SK-N-SH (cell line): ENCODE results near the gene SSX2IP.

Experiments
- EP300 ChIP-seq, 2 experiments: IDR thresholded peaks; 2 replicates each; pipeline versions ENCODE4 v1.4.0 to v1.6.1; 2012; ENCODE audit warnings: borderline replicate concordance in 1 of 2, low read depth in 1 of 2, low read length in 1 of 2
- JUND ChIP-seq: IDR thresholded peaks from 2 replicates; pipeline ENCODE4 v1.4.0; 2012
- TF ChIP-seq, protein P1 (sequence below): IDR thresholded peaks from 2 replicates; pipeline ENCODE4 v1.4.0; 2012; ENCODE audit warnings: low read depth, borderline replicate concordance
- TF ChIP-seq, protein P2 (sequence below): fragments of 200-600 bp; sonication (generic); IDR thresholded peaks from 2 replicates; pipeline ENCODE4 v1.6.1; 2017; ENCODE audit warnings: antibody characterized with exemption, mild to moderate bottlenecking, moderate library complexity
- TF ChIP-seq, protein P3 (sequence below): IDR thresholded peaks from 2 replicates; pipeline ENCODE4 v1.6.1; 2012; ENCODE audit warnings: mild to moderate bottlenecking, low read depth, low read length, moderate library complexity
- TF ChIP-seq, protein P4 (sequence below): fragments of 150-350 bp; IDR thresholded peaks from 2 replicates; pipeline ENCODE4 v1.6.1; 2017; ENCODE audit warnings: antibody characterized with exemption, low read length, low read depth, borderline replicate concordance

DNA sequence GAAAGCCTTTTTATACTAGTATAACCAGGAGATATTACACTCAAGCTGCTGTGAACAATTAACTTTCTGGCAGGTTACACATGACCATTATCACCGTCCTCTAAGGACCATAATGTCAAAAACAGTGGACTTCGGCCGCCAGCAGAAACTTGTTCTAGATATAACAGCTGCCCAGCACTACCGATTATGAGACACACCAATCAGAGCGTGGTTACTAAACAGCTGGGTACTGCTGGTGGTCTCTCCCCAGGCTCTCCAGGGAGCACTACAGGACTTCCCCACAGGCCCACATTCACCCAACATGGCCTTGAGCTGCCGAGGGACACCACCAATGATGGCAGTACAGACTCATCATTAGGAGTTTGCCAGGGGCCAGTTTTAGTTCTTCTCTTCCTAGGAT, 58.1 kb downstream of the SSX2IP start:
- TF ChIP-seq EP300 (IDR thresholded peaks at IDR 0.05; ENCODE audit: borderline replicate concordance in 1 of 2, low read depth in 1 of 2, low read length in 1 of 2): no peak
- TF ChIP-seq, protein P1, sequence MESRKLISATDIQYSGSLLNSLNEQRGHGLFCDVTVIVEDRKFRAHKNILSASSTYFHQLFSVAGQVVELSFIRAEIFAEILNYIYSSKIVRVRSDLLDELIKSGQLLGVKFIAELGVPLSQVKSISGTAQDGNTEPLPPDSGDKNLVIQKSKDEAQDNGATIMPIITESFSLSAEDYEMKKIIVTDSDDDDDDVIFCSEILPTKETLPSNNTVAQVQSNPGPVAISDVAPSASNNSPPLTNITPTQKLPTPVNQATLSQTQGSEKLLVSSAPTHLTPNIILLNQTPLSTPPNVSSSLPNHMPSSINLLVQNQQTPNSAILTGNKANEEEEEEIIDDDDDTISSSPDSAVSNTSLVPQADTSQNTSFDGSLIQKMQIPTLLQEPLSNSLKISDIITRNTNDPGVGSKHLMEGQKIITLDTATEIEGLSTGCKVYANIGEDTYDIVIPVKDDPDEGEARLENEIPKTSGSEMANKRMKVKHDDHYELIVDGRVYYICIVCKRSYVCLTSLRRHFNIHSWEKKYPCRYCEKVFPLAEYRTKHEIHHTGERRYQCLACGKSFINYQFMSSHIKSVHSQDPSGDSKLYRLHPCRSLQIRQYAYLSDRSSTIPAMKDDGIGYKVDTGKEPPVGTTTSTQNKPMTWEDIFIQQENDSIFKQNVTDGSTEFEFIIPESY: no peak
- no peak for TF ChIP-seq JUND
- TF ChIP-seq, protein P2, sequence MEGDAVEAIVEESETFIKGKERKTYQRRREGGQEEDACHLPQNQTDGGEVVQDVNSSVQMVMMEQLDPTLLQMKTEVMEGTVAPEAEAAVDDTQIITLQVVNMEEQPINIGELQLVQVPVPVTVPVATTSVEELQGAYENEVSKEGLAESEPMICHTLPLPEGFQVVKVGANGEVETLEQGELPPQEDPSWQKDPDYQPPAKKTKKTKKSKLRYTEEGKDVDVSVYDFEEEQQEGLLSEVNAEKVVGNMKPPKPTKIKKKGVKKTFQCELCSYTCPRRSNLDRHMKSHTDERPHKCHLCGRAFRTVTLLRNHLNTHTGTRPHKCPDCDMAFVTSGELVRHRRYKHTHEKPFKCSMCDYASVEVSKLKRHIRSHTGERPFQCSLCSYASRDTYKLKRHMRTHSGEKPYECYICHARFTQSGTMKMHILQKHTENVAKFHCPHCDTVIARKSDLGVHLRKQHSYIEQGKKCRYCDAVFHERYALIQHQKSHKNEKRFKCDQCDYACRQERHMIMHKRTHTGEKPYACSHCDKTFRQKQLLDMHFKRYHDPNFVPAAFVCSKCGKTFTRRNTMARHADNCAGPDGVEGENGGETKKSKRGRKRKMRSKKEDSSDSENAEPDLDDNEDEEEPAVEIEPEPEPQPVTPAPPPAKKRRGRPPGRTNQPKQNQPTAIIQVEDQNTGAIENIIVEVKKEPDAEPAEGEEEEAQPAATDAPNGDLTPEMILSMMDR: no peak
- TF ChIP-seq, protein P3, sequence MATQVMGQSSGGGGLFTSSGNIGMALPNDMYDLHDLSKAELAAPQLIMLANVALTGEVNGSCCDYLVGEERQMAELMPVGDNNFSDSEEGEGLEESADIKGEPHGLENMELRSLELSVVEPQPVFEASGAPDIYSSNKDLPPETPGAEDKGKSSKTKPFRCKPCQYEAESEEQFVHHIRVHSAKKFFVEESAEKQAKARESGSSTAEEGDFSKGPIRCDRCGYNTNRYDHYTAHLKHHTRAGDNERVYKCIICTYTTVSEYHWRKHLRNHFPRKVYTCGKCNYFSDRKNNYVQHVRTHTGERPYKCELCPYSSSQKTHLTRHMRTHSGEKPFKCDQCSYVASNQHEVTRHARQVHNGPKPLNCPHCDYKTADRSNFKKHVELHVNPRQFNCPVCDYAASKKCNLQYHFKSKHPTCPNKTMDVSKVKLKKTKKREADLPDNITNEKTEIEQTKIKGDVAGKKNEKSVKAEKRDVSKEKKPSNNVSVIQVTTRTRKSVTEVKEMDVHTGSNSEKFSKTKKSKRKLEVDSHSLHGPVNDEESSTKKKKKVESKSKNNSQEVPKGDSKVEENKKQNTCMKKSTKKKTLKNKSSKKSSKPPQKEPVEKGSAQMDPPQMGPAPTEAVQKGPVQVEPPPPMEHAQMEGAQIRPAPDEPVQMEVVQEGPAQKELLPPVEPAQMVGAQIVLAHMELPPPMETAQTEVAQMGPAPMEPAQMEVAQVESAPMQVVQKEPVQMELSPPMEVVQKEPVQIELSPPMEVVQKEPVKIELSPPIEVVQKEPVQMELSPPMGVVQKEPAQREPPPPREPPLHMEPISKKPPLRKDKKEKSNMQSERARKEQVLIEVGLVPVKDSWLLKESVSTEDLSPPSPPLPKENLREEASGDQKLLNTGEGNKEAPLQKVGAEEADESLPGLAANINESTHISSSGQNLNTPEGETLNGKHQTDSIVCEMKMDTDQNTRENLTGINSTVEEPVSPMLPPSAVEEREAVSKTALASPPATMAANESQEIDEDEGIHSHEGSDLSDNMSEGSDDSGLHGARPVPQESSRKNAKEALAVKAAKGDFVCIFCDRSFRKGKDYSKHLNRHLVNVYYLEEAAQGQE: no peak
- TF ChIP-seq, protein P4, sequence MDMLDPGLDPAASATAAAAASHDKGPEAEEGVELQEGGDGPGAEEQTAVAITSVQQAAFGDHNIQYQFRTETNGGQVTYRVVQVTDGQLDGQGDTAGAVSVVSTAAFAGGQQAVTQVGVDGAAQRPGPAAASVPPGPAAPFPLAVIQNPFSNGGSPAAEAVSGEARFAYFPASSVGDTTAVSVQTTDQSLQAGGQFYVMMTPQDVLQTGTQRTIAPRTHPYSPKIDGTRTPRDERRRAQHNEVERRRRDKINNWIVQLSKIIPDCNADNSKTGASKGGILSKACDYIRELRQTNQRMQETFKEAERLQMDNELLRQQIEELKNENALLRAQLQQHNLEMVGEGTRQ: no peak
